GM12801 (cell line): ENCODE results near the gene PDIK1L.

Experiments
- TF ChIP-seq, protein P1 (sequence below): IDR thresholded peaks from one replicate; pipeline ENCODE4 v1.5.1; 2011; ENCODE audit warnings: control low read depth; ENCODE audit not compliant: insufficient read length; ENCODE audit errors: extremely low read depth

PDIK1L gene

DNA sequence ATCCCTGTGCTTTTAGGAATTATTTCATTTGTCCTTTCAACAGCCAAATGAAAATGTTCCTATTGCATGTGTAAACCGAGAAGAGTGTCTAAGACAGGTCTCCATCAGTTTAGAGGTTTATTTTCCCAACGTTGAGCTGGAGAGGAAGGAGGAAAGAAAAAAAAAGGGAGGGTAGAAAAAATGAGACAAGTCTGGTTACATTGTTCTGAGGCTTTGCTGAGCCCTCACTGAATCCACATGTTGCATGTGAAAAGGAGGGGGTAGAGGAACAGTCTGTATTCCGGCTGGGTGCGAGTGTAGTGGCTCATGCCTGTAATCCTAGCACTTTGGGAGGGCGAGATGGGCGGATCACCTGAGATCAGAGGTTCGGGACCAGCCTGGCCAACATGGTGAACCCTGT lies 19.2 kb upstream of the PDIK1L start:
- TF ChIP-seq, protein P1, sequence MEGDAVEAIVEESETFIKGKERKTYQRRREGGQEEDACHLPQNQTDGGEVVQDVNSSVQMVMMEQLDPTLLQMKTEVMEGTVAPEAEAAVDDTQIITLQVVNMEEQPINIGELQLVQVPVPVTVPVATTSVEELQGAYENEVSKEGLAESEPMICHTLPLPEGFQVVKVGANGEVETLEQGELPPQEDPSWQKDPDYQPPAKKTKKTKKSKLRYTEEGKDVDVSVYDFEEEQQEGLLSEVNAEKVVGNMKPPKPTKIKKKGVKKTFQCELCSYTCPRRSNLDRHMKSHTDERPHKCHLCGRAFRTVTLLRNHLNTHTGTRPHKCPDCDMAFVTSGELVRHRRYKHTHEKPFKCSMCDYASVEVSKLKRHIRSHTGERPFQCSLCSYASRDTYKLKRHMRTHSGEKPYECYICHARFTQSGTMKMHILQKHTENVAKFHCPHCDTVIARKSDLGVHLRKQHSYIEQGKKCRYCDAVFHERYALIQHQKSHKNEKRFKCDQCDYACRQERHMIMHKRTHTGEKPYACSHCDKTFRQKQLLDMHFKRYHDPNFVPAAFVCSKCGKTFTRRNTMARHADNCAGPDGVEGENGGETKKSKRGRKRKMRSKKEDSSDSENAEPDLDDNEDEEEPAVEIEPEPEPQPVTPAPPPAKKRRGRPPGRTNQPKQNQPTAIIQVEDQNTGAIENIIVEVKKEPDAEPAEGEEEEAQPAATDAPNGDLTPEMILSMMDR, result no peak

DNA sequence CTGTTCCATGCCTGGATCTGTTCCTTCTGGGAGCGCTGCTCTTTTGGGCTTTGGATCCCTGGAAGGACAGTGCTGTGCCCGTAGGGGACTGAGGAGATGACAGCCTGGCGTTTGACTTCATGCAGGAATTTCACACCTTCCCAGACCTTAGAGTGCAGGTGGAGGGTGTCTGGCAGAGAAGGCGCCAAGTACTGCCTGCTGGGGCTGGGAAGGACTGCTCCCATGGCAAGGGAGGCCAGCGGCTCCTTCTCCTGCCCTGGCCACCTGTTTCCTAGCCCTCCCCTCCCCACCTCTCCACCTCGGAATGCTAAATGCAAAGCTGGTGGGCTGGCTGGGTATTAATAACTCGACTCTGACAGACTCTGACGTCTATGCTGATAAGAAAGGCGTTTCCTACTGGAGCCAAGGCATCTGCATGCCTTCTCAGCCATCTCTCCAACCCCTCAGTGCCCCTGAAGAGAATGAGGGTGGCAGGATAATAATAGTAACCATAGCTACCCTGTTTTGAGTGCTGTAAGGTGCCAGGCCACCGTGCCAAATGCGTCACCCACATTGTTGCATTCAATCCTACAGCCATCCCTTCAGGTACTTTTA lies 17.5 kb upstream of the PDIK1L start:
- TF ChIP-seq, protein P1, result no peak

DNA sequence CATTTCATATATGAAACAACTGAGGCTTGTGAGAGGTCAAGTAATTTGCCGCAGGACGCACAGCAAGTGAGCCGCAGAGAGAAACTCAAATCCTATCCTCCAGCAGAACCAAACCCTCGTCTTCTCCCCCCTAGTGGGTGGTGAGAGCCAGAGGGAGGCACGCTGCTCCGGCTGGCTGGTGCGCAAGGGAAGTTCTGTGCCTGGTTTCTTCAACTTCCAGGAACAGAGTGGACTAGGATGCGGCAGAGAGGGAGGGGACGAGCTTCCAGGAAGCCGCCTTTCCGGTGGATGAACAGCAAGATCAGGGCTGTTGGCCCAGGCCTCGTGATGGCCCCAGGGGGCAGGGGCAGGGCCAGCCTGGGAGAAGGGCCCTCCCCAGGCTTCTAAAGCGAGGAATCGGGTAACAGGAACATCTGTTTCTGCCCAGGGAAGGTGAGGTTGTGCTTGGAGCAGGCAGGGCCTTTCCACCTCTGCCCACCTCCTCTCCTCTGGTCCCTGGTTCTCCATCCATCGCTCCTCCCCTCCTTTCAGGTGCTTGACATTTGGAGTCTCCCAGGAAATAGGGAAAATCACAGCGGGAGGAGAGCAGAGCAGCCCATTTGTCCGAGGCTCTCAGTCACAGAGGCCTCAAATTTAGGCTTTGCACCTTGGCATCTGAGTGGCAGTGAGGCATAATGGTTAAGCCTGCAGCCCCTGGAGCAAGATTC lies 16.8 kb upstream of the PDIK1L start:
- TF ChIP-seq, protein P1, result no peak

DNA sequence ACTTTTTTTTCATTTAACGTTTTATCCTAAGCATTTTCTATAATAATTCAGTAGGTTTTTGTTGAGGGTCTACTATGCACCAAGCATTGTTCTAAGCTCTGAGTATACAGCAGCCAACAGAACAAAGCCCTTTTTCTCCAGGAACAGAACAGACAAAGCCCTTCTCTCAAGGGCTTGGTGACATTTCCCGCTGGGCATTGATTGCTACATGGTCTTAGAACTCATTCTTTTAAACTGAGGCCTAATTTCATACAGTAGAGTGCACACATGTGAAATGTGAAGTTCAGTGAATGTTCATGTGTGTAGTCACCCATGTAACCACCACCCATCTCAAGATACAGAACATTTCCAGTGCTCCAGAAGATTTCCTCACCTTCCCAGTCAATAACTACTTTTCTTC lies 15.2 kb upstream of the PDIK1L start:
- TF ChIP-seq, protein P1, result no peak

DNA sequence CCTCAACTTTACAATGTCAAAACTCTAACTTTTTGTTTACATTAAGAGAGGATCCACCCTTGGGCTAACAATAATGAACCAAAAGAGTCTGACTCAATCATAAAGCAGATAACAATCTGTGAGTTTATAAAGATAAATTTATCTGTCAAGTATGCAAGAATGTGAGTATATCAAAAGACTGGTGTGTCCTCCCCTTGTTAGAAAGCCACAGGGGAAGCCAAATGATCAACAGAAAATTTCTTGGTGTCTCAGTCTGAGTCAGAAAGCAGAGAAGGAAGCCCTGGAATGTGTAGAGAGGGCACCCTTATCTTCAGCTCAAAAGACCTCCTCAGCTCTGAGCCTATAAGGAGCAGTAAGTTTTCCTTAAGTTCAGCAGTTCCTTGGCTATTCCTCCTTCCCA lies 13.9 kb upstream of the PDIK1L start:
- TF ChIP-seq, protein P1, result no peak

DNA sequence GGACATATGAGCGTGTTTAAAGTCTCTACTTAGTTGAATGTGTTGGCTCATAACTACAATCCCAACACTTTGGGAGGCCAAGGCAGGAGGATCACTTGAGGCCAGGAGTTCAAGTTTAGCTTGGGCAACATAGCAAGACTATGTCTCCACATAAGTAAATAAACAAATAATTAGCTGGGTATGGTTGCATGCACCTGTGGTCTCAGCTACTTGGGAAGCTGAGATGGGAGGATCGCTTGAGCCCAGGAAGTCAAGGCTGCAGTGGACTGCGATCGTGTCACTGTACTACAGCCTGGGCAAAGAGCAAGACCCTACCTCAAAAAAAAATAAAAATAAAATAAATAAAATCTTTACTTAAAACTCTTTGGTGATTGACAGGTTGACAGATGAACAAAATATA lies 13.0 kb upstream of the PDIK1L start:
- TF ChIP-seq, protein P1, result no peak

DNA sequence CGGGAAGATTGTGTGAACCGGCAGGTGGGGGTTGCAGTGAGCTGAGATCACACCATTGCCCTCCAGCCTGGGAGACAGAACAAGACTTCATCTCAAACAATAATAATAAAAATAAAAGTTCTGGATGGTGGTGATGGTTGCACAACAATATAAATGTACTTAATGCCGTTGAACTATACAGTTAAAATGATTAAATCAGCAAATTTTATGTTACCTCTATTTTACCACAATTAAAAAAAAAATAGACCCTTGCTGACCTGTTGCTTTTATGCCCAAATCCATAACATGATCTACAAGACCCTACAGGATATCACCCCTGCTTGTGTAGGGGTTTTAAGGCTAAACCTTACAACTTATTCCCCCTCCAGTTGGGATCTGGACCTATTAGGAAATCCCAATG lies 11.8 kb upstream of the PDIK1L start:
- TF ChIP-seq, protein P1, result no peak

DNA sequence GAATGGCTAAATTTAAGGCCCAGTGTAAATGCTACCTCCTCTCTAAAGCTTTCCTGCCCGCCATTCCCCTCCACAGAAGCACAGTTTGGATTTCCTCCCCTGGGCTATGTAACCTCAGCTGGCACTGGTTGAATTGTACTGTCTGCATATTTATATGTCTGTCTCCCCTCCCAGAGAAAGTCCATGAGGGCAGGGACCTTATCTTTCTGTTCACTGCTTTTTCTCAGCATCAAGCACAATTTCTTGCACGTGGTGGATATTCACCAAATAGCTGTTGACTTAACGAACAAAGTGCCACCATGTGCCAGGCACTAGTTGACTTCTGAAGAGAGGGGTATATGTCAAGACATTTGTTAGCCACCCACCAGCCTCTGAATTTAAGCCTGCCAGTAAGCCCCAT lies 9.5 kb upstream of the PDIK1L start:
- TF ChIP-seq, protein P1, result no peak
